ENCODE data around the gene LRP1B.

- TF ChIP-seq, protein P1, sequence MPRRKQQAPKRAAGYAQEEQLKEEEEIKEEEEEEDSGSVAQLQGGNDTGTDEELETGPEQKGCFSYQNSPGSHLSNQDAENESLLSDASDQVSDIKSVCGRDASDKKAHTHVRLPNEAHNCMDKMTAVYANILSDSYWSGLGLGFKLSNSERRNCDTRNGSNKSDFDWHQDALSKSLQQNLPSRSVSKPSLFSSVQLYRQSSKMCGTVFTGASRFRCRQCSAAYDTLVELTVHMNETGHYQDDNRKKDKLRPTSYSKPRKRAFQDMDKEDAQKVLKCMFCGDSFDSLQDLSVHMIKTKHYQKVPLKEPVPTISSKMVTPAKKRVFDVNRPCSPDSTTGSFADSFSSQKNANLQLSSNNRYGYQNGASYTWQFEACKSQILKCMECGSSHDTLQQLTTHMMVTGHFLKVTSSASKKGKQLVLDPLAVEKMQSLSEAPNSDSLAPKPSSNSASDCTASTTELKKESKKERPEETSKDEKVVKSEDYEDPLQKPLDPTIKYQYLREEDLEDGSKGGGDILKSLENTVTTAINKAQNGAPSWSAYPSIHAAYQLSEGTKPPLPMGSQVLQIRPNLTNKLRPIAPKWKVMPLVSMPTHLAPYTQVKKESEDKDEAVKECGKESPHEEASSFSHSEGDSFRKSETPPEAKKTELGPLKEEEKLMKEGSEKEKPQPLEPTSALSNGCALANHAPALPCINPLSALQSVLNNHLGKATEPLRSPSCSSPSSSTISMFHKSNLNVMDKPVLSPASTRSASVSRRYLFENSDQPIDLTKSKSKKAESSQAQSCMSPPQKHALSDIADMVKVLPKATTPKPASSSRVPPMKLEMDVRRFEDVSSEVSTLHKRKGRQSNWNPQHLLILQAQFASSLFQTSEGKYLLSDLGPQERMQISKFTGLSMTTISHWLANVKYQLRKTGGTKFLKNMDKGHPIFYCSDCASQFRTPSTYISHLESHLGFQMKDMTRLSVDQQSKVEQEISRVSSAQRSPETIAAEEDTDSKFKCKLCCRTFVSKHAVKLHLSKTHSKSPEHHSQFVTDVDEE (CRISPR knock-in tag; IDR thresholded peaks at IDR 0.05), result no peak
- TF ChIP-seq PATZ1 (CRISPR knock-in tag; IDR thresholded peaks at IDR 0.05; ENCODE audit: borderline replicate concordance), result no peak
- TF ChIP-seq ZNF8 (CRISPR knock-in tag; IDR thresholded peaks at IDR 0.05), result no peak
These were observed 1476.3 kb downstream of the LRP1B start for GRCh38 chr2:140654565-140654964.

All from SK-N-SH treated with all-trans-retinoic acid at 6 μM for 48 hours (cell line).